Activated naive CD8-positive, alpha-beta T cell treated with anti-CD3 and anti-CD28 coated beads for 36 hours (primary cell): Measurements from ENCODE around the gene ZNF750. TPM values are rescaled to one million over a fixed set of nuclear protein-coding genes. Genes with fewer than 3 reads are reported as not detected.
"Not testable (repeated sequence)": the region's sequence is repeated elsewhere in the genome, so short reads cannot be mapped to it uniquely, and the experiment has no call there.

Experiments used
- DNase-seq: peaks from one replicate; pipeline ENCODE4 v3.0.0; 2021
- H3K27ac Mint-ChIP-seq: one replicate; pipeline ENCODE4 v1.8.0; 2022; ENCODE audit warnings: mild to moderate bottlenecking, moderate library complexity, mixed read lengths
- H3K27me3 Mint-ChIP-seq: one replicate; pipeline ENCODE4 v1.8.0; 2022; ENCODE audit warnings: mild to moderate bottlenecking, mixed read lengths
- H3K36me3 Mint-ChIP-seq: one replicate; pipeline ENCODE4 v1.8.0; 2021; ENCODE audit warnings: mild to moderate bottlenecking, mixed read lengths
- H3K4me1 Mint-ChIP-seq: one replicate; pipeline ENCODE4 v1.8.0; 2021; ENCODE audit warnings: mixed read lengths
- H3K4me3 Mint-ChIP-seq: one replicate; pipeline ENCODE4 v1.8.0; 2022; ENCODE audit warnings: mild to moderate bottlenecking, moderate library complexity, mixed read lengths
- H3K9me3 Mint-ChIP-seq: one replicate; pipeline ENCODE4 v1.8.0; 2022; ENCODE audit warnings: mixed read lengths
- total RNA-seq, 2 experiments: library from RNA; stranded (reverse); gene quantifications; one replicate each; pipeline ENCODE4 v1.2.3, GENCODE V29; 2021

Gene ZNF750
- total RNA-seq, 2 experiments from 2014 or later: not detected

GRCh38 chr17:82791532-82791931 is 48.3 kb downstream of the ZNF750 start:
- Mint-ChIP-seq H3K27me3 (no peaks in the 10 kb centered on the region), H3K27ac (no peak overlapping the region)

GRCh38 chr17:82790391-82790790 is 49.4 kb downstream of the ZNF750 start:
- Mint-ChIP-seq H3K4me1 (no peaks in the 10 kb centered on the region), H3K27ac (no peak overlapping the region), H3K9me3 (no peaks in the 10 kb centered on the region), H3K27me3 (no peaks in the 10 kb centered on the region), H3K36me3 (peaks cover 6% of the 10 kb centered on the region), H3K4me3 (peak overlapping the region; percentile 14)
- no peak for DNase-seq

More at GRCh38 chr17:82791532-82791931, 48.3 kb downstream of the ZNF750 start:
- no peak overlapping the region for H3K4me3 Mint-ChIP-seq
- H3K4me1 Mint-ChIP-seq: no peaks in the 10 kb centered on the region
- no peaks in the 10 kb centered on the region for H3K9me3 Mint-ChIP-seq
- no peak for DNase-seq
- peaks cover 6% of the 10 kb centered on the region for H3K36me3 Mint-ChIP-seq

- Mint-ChIP-seq H3K9me3 (no peaks in the 10 kb centered on the region), H3K27ac (no peak overlapping the region), H3K4me1 (no peaks in the 10 kb centered on the region), H3K36me3 (peaks cover 6% of the 10 kb centered on the region), H3K4me3 (no peak overlapping the region), H3K27me3 (no peaks in the 10 kb centered on the region)
- DNase-seq: no peak
These were observed 50.0 kb downstream of the ZNF750 start for GRCh38 chr17:82789806-82790205.

GRCh38 chr17:82789051-82789592 is 50.7 kb downstream of the ZNF750 start:
- H3K9me3 Mint-ChIP-seq: no peaks in the 10 kb centered on the region
- H3K4me3 Mint-ChIP-seq: no peak overlapping the region
- H3K4me1 Mint-ChIP-seq: no peaks in the 10 kb centered on the region
- H3K27ac Mint-ChIP-seq: no peak overlapping the region
- peaks cover 6% of the 10 kb centered on the region for H3K36me3 Mint-ChIP-seq
- H3K27me3 Mint-ChIP-seq: no peaks in the 10 kb centered on the region
- no peak for DNase-seq

GRCh38 chr17:82788206-82789001 is 51.4 kb downstream of the ZNF750 start:
- Mint-ChIP-seq H3K27me3 (no peaks in the 10 kb centered on the region), H3K4me1 (no peaks in the 10 kb centered on the region), H3K4me3 (no peak overlapping the region), H3K9me3 (no peaks in the 10 kb centered on the region), H3K36me3 (peaks cover 9% of the 10 kb centered on the region), H3K27ac (no peak overlapping the region)
- DNase-seq: no peak

GRCh38 chr17:82787081-82787848 is 52.6 kb downstream of the ZNF750 start:
- H3K36me3 Mint-ChIP-seq: peaks cover 10% of the 10 kb centered on the region
- H3K9me3 Mint-ChIP-seq: no peaks in the 10 kb centered on the region
- H3K27ac Mint-ChIP-seq: no peak overlapping the region
- H3K4me1 Mint-ChIP-seq: no peaks in the 10 kb centered on the region
- no peak overlapping the region for H3K4me3 Mint-ChIP-seq
- no peak for DNase-seq
- H3K27me3 Mint-ChIP-seq: no peaks in the 10 kb centered on the region

- Mint-ChIP-seq H3K27ac (no peak overlapping the region), H3K27me3 (no peaks in the 10 kb centered on the region), H3K4me1 (peaks cover 7% of the 10 kb centered on the region), H3K4me3 (no peak overlapping the region), H3K36me3 (peaks cover 11% of the 10 kb centered on the region), H3K9me3 (no peaks in the 10 kb centered on the region)
- no peak for DNase-seq
These were observed 53.4 kb downstream of the ZNF750 start for GRCh38 chr17:82786427-82786826.

- not testable (repeated sequence) for H3K36me3 Mint-ChIP-seq, H3K27me3 Mint-ChIP-seq, H3K4me3 Mint-ChIP-seq, H3K27ac Mint-ChIP-seq, DNase-seq, H3K9me3 Mint-ChIP-seq, H3K4me1 Mint-ChIP-seq
These were observed 54.2 kb downstream of the ZNF750 start for GRCh38 chr17:82785581-82785980.

GRCh38 chr17:82783498-82783897 is 56.3 kb downstream of the ZNF750 start:
- no peaks in the 10 kb centered on the region for H3K27me3 Mint-ChIP-seq
- DNase-seq: no peak
- no peak overlapping the region for H3K27ac Mint-ChIP-seq

GRCh38 chr17:82782657-82783207 is 57.1 kb downstream of the ZNF750 start:
- H3K4me3 Mint-ChIP-seq: no peak overlapping the region
- no peaks in the 10 kb centered on the region for H3K9me3 Mint-ChIP-seq
- H3K27ac Mint-ChIP-seq: peak overlapping the region; percentile 30
- H3K4me1 Mint-ChIP-seq: peaks cover 7% of the 10 kb centered on the region
- no peaks in the 10 kb centered on the region for H3K27me3 Mint-ChIP-seq
- DNase-seq: no peak
- H3K36me3 Mint-ChIP-seq: peaks cover 7% of the 10 kb centered on the region

More at GRCh38 chr17:82783498-82783897, 56.3 kb downstream of the ZNF750 start:
- Mint-ChIP-seq H3K4me1 (peaks cover 7% of the 10 kb centered on the region), H3K4me3 (no peak overlapping the region), H3K36me3 (peaks cover 8% of the 10 kb centered on the region), H3K9me3 (no peaks in the 10 kb centered on the region)

- Mint-ChIP-seq H3K9me3 (no peaks in the 10 kb centered on the region), H3K27ac (no peak overlapping the region), H3K36me3 (peaks cover 11% of the 10 kb centered on the region), H3K27me3 (no peaks in the 10 kb centered on the region), H3K4me3 (no peak overlapping the region), H3K4me1 (peaks cover 7% of the 10 kb centered on the region)
- DNase-seq: peak; percentile 77
These were observed 57.9 kb downstream of the ZNF750 start for GRCh38 chr17:82781894-82782274.

GRCh38 chr17:82780971-82781893 is 58.6 kb downstream of the ZNF750 start:
- H3K9me3 Mint-ChIP-seq: no peaks in the 10 kb centered on the region
- no peaks in the 10 kb centered on the region for H3K27me3 Mint-ChIP-seq
- H3K36me3 Mint-ChIP-seq: peaks cover 11% of the 10 kb centered on the region

GRCh38 chr17:82780195-82780594 is 59.6 kb downstream of the ZNF750 start:
- H3K36me3 Mint-ChIP-seq: peaks cover 11% of the 10 kb centered on the region
- no peaks in the 10 kb centered on the region for H3K27me3 Mint-ChIP-seq
- H3K4me1 Mint-ChIP-seq: peaks cover 19% of the 10 kb centered on the region
- no peak for DNase-seq
- H3K4me3 Mint-ChIP-seq: no peak overlapping the region
- no peak overlapping the region for H3K27ac Mint-ChIP-seq
- no peaks in the 10 kb centered on the region for H3K9me3 Mint-ChIP-seq

More at GRCh38 chr17:82780971-82781893, 58.6 kb downstream of the ZNF750 start:
- Mint-ChIP-seq H3K4me1 (peaks cover 11% of the 10 kb centered on the region), H3K27ac (no peak overlapping the region), H3K4me3 (no peak overlapping the region)
- no peak for DNase-seq

GRCh38 chr17:82779541-82779940 is 60.3 kb downstream of the ZNF750 start:
- Mint-ChIP-seq H3K27ac (no peak overlapping the region), H3K36me3 (peaks cover 11% of the 10 kb centered on the region), H3K4me3 (no peak overlapping the region), H3K27me3 (no peaks in the 10 kb centered on the region), H3K4me1 (peaks cover 21% of the 10 kb centered on the region), H3K9me3 (no peaks in the 10 kb centered on the region)
- no peak for DNase-seq
